DMS 273 treated with DMSO at 0.1 percent for 48 hours (cell line): ENCODE measurements around the gene FKRP.
"Not testable (repeated sequence)": the region's sequence is repeated elsewhere in the genome, so short reads cannot be mapped to it uniquely, and the experiment has no call there.

Source experiments
- DNase-seq: peaks from one replicate; lab custom pipeline; 2025; lab: John Stamatoyannopoulos, UW

The FKRP gene

DNA sequence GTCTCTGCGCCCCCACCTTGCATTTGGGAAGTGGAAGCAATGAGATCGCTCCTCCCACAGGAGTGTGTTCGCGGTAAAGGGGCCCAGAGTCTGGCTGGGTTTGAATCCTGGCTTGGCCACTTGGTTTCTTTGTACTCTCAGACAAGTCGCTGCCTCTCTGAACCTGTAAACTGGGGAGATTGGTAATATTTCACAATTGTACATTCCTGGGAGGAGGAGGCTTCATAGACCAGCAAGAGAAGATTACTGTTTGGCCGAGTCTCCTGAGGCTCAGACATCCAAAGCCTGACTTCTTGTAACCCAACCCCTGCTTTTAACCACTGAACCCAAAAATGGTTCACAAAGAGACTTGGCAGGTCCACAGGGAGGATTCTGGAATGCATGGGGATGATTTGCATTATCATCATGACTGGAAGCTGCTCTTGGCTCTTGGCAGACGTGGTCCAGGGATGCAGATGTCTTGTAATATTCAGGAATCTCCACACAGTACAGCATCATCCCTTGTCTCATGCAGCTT, 14.0 kb downstream of the FKRP start:
- no peak for DNase-seq

- no peak for DNase-seq
Measured at GRCh38 chr19:46760363-46760762, 14.5 kb downstream of the FKRP start.

DNA sequence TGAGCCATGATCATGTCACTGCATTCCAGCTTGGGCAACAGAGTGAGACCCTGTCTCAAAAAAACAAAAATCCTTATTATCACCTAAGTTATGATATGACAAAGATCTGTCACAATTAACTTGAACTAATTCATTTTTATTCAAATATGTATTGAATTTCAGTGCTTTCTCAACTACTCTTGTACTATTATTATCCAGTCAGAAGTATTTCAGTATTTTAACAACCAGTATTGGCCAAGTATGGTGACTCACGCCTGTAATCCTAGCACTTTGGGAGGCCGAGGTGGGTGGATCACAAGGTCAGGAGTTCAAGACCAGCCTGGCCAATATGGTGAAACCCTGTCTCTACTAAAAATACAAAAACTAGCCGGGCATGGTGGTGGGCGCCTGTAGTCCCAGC, 15.0 kb downstream of the FKRP start:
- DNase-seq = not testable (repeated sequence)

GRCh38 chr19:46761418-46761831, 15.6 kb downstream of the FKRP start:
- DNase-seq = no peak

- DNase-seq = no peak
Measured at GRCh38 chr19:46762245-46762890, 16.5 kb downstream of the FKRP start.

GRCh38 chr19:46764817-46765291, 19.0 kb downstream of the FKRP start:
- DNase-seq = no peak

GRCh38 chr19:46766569-46767317, 20.9 kb downstream of the FKRP start:
- DNase-seq = peak; percentile 45

GRCh38 chr19:46768746-46769145, 22.9 kb downstream of the FKRP start:
- not testable (repeated sequence) for DNase-seq

DNA sequence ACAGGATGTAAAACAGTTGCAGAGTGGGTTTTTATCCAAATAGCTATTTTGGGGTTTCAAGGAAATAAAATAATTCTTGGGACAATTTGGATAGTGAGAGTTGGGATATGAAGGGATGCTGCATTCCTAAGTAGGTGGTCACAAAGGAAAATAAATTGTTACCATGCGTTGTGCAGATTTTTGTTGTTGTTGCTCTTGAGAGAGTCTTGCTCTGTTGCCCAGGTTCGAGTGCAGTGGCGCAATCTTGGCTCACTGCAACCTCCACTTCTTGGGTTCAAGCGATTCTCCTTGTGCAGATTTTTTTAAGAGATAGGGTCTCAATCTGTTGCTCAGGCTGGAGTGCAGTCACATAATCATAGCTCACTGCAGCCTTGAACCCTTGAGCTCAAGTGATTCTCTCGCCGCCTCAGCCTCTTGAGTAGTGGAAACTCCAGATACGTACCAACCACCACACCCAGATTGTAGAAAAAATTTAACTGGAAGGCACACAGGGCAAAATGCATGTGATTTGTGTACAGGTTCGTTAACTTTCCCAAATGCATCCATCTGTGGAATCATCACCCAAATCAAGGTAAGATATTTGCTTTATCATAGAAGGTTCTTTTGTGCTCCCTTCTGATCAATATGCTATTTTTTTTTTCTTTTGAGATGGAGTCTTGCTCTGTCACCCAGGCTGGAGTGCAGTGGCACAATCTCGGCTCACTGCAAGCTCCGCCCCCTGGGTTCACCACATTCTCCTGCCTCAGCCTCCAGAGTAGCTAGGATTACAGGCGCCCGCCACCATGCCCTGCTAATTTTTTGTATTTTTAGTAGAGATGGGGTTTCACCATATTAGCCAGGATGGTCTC, 26.5 kb downstream of the FKRP start:
- no peak for DNase-seq

GRCh38 chr19:46773018-46773399, 27.2 kb downstream of the FKRP start:
- no peak for DNase-seq

DNA sequence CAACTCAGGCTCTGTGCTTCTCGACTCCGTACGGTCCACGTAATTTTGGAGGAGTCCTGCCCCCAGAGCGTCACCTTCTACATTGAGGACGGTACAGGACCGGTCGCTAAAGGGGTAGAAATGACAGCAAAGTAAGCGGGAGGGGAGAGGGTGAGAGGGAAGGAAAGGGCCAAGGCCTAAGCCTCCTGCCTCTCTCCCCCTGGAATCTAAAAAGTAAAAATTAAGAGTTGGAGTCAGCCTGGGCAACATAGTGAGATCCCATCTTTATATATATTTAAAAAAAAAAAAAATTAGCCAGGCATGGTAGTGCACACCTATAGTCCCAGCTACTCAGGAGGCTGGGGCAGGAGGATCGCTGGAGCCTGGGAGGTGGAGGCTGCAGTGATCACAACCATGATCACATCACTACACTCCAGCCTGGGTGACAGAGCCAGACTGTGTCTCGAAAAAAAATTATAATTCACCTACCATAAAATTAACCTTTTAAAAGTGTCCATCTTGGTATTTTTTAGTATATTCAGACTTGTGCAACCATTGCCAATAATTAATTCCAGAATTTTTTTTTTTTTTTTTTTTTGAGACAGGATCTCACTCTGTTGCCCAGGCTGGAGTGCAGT, 29.9 kb downstream of the FKRP start:
- no peak for DNase-seq

DNA sequence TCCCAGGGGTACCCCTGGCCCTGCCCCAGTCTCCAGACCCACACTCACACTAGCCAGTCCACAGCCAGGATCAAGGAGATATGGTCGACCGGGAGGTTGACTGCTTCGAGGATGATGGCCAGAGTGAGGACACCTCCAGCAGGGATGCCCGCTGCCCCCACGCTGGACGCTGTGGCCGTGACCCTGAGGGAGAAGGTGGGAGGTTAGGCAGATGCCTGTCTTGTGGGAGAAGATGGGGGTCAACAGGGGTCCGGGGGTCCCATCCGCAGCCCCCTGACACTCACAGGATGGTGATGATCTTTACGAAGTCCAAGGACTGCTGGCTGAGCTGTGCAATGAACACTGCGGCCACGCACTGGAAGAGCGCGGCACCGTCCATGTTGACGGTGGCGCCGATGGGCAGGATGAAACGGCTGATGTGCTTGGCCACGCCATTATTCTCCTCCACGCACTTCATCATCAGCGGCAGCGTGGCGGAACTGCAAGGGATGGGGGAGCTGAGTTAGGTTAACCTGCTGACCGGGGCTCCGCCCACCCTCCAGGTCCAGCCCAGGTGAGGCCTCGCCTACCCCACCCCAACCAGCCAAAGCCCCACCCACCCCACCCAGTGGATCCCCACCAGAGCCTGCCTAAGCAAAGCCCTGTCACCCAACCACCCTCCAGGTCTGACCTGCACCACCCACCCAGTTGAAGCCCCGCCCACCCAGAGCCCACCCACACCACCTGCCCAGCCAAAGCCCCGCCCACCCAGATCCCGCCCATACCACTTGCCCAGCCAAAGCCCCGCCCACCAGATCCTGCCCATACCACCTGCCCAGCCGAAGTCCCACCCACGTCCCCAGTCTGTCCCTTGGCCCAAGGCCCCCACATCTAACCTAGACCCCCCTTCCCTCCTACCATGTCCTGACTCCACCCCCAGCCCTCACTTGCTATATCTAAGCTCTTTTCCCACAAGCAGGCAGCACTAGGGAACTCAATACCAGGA, 31.4 kb downstream of the FKRP start:
- DNase-seq = no peak

DNA sequence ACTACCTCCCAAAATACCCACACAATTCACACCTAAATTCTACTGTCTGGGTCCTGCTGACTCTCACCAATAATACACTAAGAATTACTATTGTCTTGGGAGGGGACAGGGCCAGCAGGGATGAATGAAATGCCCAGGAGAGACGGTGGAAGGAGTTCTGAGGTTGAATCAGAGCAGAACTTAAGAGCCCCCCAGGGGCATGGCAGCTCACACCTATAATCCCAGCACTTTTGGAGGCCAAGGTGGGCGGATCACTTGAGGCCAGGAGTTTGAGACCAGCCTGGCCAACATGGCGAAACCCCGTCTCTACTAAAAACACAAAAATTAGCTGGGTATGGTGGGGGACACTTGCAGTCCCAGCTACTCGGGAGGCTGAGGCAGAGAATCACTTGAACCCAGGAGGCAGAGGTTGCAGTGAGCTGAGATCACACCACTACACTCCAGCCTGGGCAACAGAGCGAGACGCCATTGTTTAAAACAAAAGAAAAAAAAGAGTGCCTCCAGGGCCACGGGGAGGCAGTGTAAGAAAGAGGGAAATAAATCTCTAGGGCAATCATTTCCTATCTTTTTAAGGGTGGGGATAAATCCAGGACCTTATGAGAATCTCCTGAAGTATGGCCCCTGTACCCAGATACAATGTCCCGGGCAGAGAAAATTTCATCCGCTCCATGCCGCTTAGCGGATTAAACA, 32.2 kb downstream of the FKRP start:
- not testable (repeated sequence) for DNase-seq

GRCh38 chr19:46782355-46783019, 36.6 kb downstream of the FKRP start:
- no peak for DNase-seq

- DNase-seq = no peak
Measured at GRCh38 chr19:46783670-46784069, 37.8 kb downstream of the FKRP start.

- DNase-seq = peak; percentile 69
Measured at GRCh38 chr19:46784262-46785053, 38.6 kb downstream of the FKRP start.

DNA sequence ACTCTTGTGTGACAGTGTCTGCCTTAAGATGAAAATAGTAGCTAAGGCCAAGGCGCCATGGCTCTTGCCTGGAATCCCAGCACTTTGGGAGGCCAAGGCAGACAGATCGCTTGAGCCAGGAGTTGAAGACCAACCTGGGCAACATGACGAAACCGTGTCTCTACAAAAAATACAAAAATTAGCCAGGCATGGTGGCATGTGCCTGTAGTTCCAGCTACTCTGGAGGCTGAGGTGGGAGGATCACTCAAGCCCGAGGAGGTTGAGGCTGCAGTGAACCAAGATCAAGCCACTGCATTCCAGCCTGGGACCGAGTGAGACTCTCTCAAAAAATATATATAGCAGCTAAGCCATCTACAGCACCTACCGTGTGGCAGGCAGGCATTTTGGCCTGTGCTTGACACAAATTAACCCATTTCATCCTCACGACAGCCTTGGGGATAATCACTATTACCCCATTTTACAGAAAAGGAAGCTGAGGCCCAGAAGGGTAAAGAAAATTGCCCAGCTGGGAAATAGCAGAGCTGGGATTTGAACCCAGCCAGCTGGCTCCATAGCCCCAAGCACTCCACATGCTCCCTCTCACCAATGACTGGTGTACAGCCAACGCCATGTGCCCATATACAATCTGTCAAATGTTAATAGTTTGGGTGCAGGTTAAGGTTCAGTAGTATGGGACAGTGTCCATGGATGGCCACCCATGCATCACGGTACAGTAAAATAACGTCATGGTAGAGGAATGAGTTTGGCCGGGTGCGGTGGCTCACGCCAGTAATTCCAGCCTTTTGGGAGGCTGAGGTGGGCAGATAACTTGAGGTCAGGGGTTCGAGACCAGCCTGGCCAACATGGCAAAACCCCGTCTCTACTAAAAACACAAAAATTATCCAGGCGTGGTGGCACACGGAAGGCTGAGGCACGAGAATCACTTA, 39.5 kb downstream of the FKRP start:
- no peak for DNase-seq

DNA sequence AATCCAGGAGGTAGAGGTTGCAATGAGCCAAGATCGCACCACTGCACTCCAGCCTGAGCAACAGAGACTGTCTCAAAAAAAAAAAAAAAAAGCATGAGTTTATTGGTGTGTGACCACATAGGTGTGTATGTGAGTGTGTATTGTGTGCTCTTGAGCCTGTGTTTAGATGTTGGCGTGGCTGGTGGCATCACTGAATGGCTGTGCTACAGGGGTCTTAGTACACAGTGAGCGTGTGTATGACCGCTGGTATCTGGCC, 40.1 kb downstream of the FKRP start:
- DNase-seq = no peak
